ENCODE results near the gene PIEZO1.

DNA sequence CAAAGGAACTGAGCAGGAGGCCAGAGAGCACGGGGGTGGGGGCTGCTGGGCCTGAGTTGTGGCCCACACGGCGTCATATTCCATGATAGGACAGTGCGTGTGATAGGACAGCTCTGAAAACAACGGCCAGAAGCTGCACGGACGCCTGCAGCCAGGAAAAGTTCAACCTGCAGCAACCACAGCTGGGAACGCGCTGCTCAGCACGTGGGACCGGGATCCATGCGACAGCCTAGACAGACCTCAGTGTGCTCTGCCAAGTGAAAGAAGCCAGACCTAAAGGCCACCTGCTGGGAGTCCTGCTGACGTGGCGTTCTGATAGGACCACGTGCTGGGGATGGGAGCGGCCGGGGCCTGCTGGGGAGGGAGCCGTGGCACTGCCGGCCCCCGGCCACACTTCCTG, 57.1 kb downstream of the PIEZO1 start:
- no peak for TF ChIP-seq GATA2 (IDR thresholded peaks at IDR 0.05; ENCODE audit: low read depth, low read length)
- no peak for TF ChIP-seq GATA3 (IDR thresholded peaks at IDR 0.05; ENCODE audit: low read depth, low read length)
